H1 (cell line): Measurements from ENCODE around the gene KRTAP20-1. TPM values are rescaled to one million over a fixed set of nuclear protein-coding genes. Genes with fewer than 3 reads are reported as not detected.

Experiments
- CHD1 ChIP-seq: IDR thresholded peaks from 2 replicates; pipeline ENCODE4 v1.6.1; 2012; ENCODE audit warnings: low read depth, low read length, improper control_type of control experiment
- polyA plus RNA-seq, 7 experiments: library from polyadenylated mRNA; depleted of rRNA in 3 of 7; stranded (reverse) in 5 of 7; unstranded in 2 of 7; fragments of >200 nt in 5 of 7; fragments of 200-250 nt in 2 of 7; gene quantifications; 1 replicate in 5 of 7; 2 replicates in 1 of 7; 4 replicates in 1 of 7; pipeline versions ENCODE4 v1.2.1 to v1.2.3, GENCODE V29; 2011 to 2013; ENCODE audit warnings: missing spikeins in 2 of 7, mixed read lengths in 2 of 7
- total RNA-seq: library from RNA; stranded (reverse); fragmentation: NEBNext Ultra II Directional; extraction: Animal tissue kit (Norgen Biotek cat#: 25700); gene quantifications from 2 replicates; pipeline ENCODE4 v1.2.1, GENCODE V29; 2021
- TF ChIP-seq, protein P1 (sequence below): fragments of 300-600 bp; sonication (generic); IDR thresholded peaks from 2 replicates; pipeline ENCODE4 v1.7.1; 2012; ENCODE audit warnings: low read length, moderate library complexity, mild to moderate bottlenecking, inconsistent platforms; ENCODE audit not compliant: insufficient replicate concordance

KRTAP20-1 gene
- total and polyA plus RNA-seq, 2 of the 8 experiments (the other 6 are each of a cell fraction or from before 2014, with no cell fraction given), result not detected

DNA sequence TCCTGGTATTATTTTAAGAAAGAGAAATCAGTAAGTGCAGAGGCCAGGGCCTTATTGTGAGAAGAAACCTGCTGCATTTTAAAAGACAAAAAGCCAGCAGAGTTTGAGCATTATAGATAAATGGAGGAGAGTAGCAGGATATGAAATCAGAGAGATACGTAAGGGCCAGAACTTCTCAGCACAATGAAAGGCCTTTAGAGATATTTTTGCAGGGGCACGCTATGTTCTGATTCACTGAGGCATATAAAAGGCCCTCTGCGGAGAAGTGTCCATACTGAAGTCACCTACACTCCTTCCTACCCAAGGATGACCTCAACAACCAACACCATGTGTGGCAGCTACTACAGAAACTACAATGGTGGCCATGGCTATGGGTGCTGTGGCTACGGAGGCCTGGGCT, 24.1 kb upstream of the KRTAP20-1 start, which contains the start of gene KRTAP6-3 (continued):
- TF ChIP-seq, protein P1, sequence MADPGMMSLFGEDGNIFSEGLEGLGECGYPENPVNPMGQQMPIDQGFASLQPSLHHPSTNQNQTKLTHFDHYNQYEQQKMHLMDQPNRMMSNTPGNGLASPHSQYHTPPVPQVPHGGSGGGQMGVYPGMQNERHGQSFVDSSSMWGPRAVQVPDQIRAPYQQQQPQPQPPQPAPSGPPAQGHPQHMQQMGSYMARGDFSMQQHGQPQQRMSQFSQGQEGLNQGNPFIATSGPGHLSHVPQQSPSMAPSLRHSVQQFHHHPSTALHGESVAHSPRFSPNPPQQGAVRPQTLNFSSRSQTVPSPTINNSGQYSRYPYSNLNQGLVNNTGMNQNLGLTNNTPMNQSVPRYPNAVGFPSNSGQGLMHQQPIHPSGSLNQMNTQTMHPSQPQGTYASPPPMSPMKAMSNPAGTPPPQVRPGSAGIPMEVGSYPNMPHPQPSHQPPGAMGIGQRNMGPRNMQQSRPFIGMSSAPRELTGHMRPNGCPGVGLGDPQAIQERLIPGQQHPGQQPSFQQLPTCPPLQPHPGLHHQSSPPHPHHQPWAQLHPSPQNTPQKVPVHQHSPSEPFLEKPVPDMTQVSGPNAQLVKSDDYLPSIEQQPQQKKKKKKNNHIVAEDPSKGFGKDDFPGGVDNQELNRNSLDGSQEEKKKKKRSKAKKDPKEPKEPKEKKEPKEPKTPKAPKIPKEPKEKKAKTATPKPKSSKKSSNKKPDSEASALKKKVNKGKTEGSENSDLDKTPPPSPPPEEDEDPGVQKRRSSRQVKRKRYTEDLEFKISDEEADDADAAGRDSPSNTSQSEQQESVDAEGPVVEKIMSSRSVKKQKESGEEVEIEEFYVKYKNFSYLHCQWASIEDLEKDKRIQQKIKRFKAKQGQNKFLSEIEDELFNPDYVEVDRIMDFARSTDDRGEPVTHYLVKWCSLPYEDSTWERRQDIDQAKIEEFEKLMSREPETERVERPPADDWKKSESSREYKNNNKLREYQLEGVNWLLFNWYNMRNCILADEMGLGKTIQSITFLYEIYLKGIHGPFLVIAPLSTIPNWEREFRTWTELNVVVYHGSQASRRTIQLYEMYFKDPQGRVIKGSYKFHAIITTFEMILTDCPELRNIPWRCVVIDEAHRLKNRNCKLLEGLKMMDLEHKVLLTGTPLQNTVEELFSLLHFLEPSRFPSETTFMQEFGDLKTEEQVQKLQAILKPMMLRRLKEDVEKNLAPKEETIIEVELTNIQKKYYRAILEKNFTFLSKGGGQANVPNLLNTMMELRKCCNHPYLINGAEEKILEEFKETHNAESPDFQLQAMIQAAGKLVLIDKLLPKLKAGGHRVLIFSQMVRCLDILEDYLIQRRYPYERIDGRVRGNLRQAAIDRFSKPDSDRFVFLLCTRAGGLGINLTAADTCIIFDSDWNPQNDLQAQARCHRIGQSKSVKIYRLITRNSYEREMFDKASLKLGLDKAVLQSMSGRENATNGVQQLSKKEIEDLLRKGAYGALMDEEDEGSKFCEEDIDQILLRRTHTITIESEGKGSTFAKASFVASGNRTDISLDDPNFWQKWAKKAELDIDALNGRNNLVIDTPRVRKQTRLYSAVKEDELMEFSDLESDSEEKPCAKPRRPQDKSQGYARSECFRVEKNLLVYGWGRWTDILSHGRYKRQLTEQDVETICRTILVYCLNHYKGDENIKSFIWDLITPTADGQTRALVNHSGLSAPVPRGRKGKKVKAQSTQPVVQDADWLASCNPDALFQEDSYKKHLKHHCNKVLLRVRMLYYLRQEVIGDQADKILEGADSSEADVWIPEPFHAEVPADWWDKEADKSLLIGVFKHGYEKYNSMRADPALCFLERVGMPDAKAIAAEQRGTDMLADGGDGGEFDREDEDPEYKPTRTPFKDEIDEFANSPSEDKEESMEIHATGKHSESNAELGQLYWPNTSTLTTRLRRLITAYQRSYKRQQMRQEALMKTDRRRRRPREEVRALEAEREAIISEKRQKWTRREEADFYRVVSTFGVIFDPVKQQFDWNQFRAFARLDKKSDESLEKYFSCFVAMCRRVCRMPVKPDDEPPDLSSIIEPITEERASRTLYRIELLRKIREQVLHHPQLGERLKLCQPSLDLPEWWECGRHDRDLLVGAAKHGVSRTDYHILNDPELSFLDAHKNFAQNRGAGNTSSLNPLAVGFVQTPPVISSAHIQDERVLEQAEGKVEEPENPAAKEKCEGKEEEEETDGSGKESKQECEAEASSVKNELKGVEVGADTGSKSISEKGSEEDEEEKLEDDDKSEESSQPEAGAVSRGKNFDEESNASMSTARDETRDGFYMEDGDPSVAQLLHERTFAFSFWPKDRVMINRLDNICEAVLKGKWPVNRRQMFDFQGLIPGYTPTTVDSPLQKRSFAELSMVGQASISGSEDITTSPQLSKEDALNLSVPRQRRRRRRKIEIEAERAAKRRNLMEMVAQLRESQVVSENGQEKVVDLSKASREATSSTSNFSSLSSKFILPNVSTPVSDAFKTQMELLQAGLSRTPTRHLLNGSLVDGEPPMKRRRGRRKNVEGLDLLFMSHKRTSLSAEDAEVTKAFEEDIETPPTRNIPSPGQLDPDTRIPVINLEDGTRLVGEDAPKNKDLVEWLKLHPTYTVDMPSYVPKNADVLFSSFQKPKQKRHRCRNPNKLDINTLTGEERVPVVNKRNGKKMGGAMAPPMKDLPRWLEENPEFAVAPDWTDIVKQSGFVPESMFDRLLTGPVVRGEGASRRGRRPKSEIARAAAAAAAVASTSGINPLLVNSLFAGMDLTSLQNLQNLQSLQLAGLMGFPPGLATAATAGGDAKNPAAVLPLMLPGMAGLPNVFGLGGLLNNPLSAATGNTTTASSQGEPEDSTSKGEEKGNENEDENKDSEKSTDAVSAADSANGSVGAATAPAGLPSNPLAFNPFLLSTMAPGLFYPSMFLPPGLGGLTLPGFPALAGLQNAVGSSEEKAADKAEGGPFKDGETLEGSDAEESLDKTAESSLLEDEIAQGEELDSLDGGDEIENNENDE, result no peak
- TF ChIP-seq CHD1, result no peak
